ENCODE results near the gene FGF12.

FGF12 gene

DNA sequence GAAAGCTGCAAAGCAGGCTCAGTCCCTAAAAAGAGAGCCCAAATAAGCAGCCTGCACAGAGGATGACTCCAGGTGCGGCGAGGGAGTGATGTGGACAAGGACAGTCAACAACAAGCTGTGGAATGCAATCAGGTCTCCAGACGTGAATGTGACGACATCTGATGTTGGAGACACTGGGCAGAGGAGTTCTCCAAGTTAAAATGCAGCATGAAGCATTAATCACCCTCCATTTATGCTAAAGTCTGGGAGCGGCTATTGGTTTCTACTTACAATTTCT lies 316.7 kb downstream of the FGF12 start:
- DNase-seq (ENCODE audit: low spot score) = no peak

DNA sequence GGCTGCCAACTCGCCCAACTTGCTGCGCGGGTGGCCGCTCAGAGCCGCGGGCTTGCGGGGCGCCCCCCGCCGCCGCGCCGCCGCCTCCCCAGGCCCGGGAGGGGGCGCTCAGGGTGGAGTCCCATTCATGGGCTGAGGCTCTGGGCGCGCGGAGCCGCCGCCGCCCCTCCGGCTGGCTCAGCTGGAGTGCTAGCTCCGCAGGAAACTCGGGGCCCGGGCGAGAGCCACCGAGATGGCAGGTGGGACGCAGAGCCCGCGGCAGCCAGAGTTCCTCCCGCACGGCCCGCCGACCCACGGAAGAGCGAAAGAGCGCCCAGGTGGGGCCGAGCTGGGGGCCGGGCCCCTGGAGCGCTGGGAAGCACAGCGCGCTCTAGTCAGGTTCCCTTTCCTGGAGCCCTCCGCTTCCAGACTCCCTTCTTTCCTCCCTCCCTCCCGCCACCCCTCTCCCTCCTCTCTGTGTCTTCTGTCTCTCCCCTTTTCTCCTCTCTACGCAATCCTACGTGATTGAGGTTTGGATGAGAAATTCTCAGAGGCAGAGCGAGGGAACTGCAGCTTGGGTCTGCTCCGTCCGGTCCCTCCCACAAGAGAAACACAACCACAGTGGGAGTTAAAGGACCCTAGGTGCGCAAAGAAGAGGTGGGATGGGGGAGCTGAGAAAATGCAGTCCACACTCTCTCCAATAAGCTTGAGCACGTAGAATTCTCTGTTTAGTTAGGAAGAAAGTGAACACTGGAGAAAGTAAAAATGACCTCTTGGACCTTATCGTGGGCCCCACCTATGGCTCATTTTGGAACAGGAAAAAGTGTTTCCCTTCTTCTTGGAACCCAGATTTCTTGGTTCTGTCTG lies 317.3 kb downstream of the FGF12 start:
- peak; percentile 55 for DNase-seq (ENCODE audit: low spot score)

DNA sequence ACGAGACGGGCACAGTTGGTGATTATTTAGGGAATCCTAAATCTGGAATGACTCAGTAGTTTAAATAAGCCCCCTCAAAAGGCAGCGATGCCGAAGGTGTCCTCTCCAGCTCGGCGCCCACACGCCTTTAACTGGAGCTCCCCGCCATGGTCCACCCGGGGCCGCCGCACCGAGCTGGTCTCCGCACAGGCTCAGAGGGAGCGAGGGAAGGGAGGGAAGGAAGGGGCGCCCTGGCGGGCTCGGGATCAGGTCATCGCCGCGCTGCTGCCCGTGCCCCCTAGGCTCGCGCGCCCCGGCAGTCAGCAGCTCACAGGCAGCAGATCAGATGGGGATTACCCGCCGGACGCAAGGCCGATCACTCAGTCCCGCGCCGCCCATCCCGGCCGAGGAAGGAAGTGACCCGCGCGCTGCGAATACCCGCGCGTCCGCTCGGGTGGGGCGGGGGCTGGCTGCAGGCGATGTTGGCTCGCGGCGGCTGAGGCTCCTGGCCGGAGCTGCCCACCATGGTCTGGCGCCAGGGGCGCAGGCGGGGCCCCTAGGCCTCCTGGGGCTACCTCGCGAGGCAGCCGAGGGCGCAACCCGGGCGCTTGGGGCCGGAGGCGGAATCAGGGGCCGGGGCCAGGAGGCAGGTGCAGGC lies 318.0 kb downstream of the FGF12 start:
- peak; percentile 78 for DNase-seq (ENCODE audit: low spot score)

DNA sequence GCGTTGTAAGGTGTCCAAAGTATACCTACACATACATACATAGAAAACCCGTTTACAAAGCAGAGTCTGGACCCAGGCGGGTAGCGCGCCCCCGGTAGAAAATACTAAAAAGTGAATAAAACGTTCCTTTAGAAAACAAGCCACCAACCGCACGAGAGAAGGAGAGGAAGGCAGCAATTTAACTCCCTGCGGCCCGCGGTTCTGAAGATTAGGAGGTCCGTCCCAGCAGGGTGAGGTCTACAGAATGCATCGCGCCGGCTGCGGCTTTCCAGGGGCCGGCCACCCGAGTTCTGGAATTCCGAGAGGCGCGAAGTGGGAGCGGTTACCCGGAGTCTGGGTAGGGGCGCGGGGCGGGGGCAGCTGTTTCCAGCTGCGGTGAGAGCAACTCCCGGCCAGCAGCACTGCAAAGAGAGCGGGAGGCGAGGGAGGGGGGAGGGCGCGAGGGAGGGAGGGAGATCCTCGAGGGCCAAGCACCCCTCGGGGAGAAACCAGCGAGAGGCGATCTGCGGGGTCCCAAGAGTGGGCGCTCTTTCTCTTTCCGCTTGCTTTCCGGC lies 318.6 kb downstream of the FGF12 start:
- DNase-seq (ENCODE audit: low spot score) = peak; percentile 70

DNA sequence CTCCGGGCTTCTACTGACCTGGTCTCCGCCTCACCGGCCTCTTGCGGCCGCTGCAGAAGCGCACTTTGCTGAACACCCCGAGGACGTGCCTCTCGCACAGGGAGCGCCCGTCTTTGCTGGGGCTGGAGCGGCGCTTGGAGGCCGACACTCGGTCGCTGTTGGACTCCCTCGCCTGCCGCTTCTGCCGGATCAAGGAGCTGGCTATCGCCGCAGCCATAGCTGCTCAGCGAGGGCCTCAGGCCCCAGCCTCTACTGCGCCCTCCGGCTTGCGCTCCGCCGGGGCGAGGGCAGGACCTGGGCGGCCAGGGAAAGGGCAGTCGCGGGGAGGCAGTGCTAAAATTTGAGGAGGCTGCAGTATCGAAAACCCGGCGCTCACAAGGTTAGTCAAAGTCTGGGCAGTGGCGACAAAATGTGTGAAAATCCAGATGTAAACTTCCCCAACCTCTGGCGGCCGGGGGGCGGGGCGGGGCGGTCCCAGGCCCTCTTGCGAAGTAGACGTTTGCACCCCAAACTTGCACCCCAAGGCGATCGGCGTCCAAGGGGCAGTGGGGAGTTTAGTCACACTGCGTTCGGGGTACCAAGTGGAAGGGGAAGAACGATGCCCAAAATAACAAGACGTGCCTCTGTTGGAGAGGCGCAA lies 319.2 kb downstream of the FGF12 start:
- peak; percentile 46 for DNase-seq (ENCODE audit: low spot score)

DNA sequence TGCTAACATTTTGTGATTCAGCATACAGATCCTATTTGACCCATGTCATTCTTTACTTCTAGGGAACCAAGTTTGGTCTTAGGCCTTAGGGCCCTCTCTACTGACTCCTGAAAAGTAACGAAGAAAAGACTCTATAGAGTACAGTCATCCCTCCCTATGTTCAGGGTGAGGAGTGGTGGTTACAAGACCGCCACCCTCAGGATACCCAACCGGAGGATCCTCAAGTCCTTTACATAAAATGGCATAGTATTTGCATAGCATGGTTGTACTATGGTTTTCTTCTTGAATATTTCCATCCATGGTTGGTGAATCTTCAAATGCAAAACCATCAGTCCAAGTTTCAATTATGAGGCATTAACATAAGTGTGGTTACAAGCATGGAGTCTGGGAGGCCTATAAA lies 327.6 kb downstream of the FGF12 start:
- DNase-seq (ENCODE audit: low spot score) = no peak

DNA sequence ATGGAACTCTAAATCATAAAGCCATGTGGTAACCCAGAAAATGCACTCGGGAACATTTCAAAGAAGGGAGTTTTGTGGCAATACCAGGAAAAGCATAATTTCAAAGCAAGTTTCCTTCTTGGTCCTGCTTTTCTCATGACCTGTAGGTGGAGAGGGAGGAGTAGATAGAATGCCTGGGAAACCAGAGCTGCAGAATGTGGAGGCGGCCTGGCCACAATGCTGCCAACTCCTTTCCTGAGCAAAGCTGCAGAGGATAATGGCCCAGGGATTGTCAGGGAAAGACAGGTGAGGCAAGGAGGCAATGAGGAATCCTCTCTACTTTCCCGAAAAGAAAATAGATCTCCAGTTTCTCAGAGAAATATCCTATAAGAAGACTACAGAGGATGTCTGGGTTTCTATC lies 330.3 kb downstream of the FGF12 start:
- no peak for DNase-seq (ENCODE audit: low spot score)

DNA sequence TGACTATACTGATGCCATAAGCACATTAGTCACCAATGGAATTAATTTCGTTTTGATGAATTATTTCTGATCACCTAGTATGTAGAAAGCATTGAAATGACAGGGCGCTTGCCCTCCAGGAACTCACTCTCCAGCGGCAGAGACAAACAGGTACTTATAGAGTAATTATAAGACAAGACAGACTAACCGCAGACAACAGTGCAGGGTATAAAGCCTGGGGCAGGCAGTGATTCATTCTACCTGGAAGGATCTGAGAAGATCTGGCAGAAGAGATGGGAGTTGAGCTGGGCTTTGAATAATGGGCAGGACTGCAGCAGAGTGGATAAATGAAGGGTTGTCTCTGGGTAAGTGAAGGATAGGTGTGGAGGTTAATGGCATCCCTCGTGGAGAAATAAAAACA lies 331.8 kb downstream of the FGF12 start:
- no peak for DNase-seq (ENCODE audit: low spot score)

DNA sequence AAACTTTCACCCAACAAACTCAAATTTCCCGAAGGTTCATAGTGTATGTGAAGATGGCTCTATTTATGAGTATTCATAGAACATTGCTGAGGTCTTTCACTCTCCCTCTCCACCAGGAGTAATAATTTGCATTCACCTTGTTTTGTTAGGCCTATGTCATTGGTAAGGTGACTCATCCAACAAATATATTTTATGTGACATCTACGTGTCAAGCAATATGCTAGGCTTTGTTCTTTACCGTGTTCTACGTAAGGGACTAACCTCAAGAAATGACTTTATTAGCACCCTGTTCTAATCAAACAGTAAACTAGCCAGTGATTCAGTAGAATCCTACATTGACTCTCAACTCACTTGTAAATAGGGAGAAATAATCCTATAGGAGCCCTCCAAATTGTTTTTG lies 334.4 kb downstream of the FGF12 start:
- no peak for DNase-seq (ENCODE audit: low spot score)

DNA sequence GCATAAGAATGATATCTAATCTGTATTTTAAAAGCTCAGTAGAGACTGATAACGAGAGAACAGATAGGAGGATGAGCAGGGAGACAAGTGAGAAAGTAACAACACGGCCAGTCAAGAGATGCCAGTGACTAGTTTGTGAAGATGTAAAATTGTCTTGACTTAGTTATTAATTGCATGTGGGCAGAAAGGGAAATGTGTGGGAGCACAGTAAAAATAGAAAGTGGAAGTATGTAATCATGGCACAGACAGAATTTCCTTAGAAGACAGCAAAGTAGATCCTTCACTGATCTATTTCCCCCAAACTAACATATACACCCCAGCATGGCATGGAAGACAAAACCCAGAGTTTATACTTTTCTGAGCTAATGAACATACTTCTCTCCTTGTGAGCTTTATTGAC lies 344.5 kb downstream of the FGF12 start:
- no peak for DNase-seq (ENCODE audit: low spot score)

DNA sequence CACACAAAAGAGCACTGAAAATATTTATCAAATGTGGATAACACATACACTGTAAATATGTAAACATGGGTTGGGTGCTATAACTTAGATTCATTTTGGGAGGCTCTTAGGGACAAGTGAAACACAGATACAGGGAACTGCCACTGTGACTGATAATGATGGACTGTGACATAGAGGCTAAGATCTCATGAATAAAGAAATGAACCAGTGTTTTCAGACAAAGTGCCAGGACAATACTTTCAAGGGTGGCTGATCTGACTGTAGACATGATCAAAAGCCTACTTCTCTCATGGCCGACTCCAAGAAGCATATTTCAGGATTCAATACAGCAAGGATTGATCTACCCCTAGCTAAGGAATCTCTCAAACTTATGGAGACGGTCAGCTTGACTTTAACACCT lies 353.8 kb downstream of the FGF12 start:
- no peak for DNase-seq (ENCODE audit: low spot score)

DNA sequence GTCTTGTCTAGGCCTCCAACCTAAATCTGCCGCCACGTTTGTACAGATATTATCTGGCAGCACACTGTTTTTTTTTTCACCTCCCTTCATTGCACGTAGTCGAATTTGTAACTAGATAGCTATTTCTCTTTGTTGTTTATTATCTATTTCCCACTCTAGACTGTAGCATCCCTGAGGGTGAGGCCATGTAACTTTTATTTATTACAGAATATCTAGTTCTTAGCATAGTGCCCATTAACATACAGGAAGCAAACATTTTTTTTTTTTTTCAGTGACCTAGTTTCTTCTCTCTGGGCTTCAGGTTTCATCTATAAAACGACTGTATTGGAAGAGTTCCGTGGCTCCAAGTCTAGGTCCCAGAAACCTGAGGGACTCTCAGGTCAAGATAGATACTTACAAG lies 354.3 kb downstream of the FGF12 start:
- DNase-seq (ENCODE audit: low spot score) = no peak

DNA sequence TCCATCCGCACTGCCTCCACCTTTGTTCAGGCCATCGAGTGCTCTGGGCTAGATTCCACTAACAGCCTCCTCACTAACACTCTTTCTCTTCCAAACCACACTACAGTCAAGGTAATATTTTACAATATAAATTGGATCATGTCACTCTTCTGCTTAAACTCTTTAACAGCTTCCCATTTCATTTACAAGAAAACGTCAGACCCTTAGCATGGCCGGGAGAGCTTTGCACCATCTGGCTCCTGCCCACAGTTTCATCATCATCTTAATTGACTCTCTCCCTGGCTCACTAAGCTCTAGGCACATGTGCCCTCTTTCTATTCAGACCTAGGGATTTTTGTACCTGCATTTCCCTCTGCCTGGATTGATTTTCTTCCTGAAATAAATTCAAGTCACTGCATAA lies 354.7 kb downstream of the FGF12 start:
- no peak for DNase-seq (ENCODE audit: low spot score)

DNA sequence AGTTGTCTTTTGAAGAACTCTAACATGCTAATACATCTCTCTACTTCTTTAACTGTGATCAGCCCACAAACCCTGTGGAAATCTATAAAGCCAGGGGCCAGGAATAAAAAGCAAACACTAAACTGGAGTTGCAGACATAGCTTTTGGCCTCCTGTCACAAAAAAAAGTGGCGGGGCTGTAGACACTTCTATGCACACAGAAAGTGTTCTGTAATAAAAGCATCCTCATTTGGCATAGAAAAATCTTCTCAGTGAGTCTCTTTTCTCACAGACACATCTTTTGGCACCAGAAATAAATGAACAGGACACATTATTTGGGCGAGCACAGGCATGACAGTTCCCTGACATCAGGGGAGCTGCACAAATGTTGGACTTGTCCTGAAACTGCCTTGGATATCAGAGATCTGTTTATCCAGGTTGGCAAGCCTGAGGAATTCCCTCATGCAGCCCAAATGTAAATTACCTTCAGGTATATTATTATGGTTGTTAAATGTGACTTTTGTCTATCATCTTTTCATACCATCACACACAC lies 355.4 kb downstream of the FGF12 start:
- no peak for DNase-seq (ENCODE audit: low spot score)

DNA sequence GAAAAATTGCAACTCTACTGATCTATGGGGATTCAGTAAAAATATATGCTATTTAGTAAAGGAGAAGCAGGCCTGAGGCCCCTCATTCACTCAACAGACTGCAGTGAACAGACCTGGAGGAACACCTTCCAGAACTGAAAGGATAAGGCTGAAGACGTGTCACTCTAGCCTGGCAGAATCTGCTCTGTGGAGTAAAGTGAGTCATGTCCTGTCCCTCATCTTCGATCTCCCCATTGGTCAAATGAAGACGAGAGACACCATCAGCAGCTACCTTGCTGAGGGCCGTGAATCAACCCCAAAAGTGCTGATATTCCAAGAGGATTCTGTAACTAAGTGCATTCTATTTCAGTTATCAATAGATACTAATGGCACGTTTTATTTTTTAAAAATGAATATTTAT lies 359.7 kb downstream of the FGF12 start:
- DNase-seq (ENCODE audit: low spot score) = no peak

DNA sequence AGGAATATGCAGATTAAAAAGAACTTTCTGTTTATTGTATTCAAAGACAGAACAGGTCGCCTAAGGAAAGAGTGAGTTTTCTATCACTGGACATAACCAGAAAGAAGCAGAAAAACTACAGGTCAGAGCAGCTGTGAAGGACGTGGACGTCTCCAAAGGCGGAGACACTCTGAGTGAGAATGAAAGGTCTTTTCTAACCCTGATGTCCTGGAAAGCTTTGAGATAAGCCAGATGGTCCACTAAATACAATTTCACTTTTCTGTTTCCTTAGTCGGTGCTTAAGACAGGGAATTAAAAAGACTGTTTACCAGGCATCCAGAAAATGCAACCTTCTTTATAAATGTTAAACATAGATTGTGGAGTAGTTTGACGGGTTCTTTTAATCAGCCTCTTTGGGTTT lies 360.4 kb downstream of the FGF12 start:
- DNase-seq (ENCODE audit: low spot score) = no peak

DNA sequence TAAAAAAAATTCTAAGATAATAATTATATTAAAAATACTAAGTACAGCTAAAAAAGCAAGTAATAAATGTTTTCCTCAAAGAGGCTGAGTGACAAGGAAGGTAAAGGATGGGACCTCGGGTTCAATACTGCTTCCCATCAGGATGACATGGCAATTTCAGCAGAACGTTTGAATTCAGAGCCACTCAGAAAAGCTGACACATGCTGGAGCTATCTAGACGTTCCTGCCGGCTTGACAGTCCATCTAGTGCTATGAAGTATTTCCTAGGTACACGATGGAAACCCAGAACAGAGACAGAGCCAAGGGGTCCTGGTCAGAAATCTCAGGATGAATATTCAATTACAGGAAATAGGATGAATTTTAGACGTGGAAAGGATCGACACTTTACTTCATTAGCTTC lies 361.8 kb downstream of the FGF12 start:
- no peak for DNase-seq (ENCODE audit: low spot score)

DNA sequence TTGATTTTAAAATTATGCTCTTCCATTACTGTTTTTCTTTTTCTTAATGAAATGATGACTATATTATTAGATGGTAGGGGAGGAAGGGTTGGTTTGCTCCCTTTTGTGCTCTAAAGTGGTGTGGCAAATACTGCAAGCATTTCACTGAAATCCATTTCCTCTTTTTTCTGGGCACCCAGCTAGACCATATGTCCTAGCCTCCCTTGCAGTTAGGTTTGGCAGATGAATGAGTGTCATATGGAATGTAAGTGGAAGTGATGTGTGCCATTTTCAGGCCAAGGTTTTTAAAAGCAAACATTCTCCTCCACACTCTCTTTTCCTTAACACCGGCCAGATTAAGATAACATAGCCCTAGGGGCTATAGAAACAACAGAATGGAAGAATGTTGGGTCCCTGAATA lies 363.0 kb downstream of the FGF12 start:
- no peak for DNase-seq (ENCODE audit: low spot score)

DNA sequence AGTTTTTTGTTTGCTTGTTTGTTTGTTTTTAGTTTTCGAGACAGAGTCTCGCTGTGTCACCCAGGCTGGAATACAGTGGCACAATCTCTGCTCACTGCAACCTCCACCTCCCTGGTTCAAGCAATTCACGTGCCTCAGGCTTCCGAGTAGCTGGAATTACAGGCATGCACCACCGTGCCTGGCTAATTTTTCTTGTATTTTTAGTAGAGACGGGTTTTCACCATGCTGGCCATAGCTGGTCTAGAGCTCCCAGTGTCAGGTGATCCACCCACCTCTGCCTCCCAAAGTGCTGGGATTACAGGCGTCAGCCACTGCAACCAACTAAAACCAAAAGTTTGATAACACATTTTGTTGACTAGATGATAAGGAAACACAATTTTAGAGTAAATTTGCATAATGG lies 372.7 kb downstream of the FGF12 start:
- no peak for DNase-seq (ENCODE audit: low spot score)

DNA sequence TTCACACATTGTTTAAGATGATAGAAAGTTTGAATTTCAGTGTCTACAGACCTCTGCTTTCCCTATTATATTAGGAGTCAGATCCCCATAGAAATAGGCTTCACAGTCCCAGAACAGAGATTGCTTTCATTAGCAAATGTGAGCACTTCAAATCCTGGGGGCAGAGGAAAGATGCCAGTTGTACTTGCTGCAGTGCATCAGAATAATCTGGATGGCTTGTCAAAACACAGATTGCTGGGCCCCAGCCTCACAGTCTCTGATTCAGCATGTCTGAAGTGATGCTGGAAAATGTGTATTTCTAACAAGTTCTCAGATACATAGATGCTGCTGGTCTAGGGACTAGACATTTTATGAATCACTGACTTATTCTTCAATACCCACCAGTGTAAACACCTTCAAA lies 375.2 kb downstream of the FGF12 start:
- DNase-seq (ENCODE audit: low spot score) = no peak

DNA sequence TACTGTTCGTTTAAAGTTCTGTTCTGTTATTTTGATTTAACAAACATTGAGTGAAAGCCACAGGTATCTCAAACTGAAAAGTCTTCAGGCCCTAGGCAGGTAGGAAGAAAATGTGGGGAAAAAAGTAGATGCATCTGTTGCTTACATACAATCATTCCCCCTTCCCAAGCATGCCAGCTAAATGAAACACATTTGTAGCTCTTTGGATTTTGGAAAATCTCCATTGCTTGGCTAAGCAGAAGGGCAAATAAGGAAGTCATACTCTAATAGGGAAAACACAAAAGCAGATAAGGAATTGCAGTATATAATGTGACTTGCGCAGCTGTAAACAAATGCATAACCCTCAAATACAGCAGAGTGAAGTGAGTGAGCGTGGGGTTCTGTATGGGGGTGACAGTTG lies 375.9 kb downstream of the FGF12 start:
- no peak for DNase-seq (ENCODE audit: low spot score)

DNA sequence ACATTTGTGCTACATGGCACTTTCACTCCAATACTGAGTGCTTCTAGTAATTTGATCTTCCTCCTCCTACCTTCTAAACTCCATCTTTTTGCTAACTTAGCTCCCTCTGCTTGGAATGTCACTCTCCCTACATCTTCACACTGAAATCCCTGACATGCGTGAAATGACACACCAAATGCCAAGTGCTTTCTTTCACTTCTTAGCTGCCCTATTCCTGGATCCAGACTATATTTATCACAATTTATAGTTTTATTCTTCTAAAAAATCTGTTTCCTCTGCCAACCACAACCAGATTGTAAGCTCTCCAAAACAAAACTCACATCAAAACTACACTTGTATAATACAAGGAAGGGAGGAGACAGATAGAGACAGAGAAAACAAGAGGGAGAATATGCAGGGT lies 387.3 kb downstream of the FGF12 start:
- DNase-seq (ENCODE audit: low spot score) = no peak

DNA sequence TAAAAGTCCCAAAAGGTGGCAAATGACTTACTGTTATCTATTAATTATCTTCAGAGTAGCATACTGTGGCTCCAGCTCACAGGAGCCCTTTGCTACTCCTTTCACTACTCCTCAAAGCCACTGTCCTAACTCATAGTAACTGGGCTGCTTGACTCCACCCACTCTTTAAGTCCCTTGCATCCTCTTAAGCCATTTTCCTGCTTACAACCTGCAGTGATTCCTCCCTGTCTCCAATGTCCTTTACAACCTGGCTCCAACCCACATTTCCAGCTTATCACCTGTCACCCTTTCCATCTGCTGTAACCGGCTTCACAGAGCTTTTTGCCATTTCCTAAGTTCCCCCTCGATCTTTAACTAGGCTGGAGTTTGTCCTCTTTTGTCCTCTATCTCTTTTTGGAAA lies 388.1 kb downstream of the FGF12 start:
- peak; percentile 34 for DNase-seq (ENCODE audit: low spot score)
